GM12801 (cell line): ENCODE results near the gene GRB10.

Source experiments
- TF ChIP-seq, protein P1 (sequence below): IDR thresholded peaks from one replicate; pipeline ENCODE4 v1.5.1; 2011; ENCODE audit warnings: control low read depth; ENCODE audit not compliant: insufficient read length; ENCODE audit errors: extremely low read depth

Gene GRB10

DNA sequence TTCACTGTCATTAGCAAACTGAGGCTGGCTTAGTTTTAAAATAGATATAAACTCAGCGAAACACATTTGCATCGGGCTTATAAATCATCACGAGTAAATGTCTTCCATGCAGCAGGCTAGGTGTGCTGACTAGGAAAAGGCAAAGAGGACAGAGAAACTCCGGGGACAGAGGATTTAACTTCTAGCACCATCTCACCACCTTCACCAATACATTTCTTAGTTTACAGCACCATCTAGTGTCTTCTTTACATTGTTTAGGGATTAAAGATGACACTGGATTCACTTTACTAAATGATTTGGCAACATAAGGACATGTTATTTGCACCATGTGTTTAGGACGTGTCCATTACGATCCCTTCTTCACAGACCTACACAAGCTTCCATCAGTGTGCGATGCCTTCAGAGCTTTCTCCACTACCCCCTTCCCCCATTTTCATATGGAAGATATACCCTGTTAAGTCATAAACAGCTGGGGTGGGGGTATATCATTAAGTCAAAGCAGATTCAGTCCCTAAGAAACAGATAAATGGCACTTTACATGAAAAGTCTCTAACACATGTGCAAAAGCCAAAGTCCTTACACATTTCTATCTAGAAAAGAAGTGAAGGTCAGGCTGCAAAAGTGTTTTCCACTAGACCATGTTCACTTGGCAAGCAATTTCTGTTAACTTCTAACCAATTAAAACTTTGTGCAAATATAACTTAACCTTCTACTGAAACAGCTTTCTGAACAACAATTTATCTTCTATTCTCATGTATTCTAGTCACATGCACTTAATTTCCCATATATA, 103.3 kb downstream of the GRB10 start:
- TF ChIP-seq, protein P1, sequence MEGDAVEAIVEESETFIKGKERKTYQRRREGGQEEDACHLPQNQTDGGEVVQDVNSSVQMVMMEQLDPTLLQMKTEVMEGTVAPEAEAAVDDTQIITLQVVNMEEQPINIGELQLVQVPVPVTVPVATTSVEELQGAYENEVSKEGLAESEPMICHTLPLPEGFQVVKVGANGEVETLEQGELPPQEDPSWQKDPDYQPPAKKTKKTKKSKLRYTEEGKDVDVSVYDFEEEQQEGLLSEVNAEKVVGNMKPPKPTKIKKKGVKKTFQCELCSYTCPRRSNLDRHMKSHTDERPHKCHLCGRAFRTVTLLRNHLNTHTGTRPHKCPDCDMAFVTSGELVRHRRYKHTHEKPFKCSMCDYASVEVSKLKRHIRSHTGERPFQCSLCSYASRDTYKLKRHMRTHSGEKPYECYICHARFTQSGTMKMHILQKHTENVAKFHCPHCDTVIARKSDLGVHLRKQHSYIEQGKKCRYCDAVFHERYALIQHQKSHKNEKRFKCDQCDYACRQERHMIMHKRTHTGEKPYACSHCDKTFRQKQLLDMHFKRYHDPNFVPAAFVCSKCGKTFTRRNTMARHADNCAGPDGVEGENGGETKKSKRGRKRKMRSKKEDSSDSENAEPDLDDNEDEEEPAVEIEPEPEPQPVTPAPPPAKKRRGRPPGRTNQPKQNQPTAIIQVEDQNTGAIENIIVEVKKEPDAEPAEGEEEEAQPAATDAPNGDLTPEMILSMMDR = no peak

DNA sequence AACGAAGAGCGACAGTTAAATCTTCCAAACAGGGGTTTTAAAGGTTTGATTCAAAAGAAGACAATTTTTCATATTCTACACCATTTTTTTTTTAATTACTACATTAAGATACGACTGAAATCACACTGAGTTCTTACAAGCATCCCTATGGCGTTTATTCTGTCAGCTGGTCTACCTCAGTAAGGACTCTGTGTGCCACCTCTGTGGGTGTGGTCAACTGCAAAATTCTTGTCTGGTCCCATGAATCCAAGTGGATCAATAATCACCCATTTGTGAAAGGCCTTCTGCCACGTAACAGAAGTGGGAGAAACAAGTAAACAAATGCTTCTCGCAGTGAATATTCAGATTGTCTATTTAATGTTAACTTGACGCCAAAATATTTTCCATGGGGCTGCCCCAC, 104.1 kb downstream of the GRB10 start:
- TF ChIP-seq, protein P1 = no peak

DNA sequence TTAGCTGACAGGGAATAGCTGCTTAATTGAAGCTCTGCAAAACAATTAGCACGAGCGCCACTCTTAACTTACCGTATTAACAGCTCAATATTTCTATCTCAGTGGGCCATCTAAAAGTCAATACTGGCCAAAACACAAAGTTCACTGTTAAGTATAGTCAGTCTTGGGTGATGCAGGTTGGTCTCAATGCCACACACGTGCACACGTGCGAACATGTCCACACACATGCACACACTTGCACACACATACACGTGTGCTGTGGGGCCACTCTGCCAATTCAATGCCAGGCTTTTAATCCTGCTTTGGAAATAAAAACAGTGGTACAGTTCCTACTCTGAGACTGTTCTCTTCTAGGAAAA, 105.1 kb downstream of the GRB10 start:
- TF ChIP-seq, protein P1 = no peak

DNA sequence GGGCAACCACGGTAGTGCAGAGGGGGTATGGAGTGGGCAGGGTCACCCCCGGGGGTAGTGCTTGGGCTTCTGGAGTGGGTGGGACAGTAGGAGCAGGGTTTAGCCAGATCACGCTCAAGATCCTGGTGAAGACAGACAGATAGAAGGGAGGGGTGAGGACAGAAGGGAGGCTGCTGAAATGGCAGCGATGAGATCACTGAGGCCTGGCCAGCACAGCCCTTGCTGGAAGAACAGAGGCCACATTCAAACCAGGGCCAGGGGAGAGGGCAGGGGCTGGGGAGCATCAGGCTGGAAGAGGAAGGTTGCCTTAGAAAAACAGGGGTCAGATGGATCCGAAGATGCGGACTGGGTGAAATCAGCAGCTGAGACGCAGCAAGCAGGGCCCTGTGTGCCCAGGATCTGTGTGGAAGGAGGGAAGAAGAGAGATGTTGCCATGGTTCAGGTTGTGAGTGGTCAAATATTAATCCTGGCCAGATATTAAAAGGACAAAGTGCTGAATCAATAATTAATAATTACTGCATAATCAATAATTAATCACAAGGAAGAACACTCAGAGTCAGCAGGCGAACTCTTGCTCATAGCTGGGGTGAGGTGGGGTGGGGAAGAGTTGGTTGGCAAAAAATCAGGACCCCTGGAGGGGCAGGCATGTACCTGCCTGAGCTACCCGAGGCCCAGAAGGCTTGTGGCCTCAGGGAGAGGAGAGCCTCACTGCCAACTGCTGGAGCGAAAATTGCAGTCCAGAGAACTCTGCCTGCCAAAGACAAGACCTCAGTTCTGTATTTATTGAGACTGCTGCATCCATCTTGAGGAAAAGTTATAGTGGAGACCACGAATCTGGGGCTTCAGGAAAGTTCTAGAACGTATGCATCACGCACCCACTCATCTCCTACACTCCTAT, 105.7 kb downstream of the GRB10 start:
- TF ChIP-seq, protein P1 = no peak

DNA sequence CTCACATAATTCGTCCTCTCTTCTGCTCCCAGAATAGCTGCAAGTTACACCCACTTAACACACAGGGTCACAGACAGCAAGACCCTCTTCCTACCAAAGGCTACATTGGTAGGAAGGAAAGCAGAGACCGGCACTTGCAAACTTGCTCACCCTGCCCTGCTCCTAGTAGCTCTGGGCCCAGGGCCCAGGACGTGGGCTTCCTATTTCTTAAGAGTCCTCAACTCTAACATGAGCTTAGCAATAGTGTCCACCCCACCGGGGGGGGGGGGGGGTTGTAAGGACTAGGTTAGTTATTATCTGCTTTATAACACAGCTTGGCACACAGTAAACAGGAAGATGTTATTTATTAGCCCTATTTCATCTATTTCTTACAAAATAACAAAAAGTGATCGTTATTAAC, 106.6 kb downstream of the GRB10 start:
- TF ChIP-seq, protein P1 = no peak

DNA sequence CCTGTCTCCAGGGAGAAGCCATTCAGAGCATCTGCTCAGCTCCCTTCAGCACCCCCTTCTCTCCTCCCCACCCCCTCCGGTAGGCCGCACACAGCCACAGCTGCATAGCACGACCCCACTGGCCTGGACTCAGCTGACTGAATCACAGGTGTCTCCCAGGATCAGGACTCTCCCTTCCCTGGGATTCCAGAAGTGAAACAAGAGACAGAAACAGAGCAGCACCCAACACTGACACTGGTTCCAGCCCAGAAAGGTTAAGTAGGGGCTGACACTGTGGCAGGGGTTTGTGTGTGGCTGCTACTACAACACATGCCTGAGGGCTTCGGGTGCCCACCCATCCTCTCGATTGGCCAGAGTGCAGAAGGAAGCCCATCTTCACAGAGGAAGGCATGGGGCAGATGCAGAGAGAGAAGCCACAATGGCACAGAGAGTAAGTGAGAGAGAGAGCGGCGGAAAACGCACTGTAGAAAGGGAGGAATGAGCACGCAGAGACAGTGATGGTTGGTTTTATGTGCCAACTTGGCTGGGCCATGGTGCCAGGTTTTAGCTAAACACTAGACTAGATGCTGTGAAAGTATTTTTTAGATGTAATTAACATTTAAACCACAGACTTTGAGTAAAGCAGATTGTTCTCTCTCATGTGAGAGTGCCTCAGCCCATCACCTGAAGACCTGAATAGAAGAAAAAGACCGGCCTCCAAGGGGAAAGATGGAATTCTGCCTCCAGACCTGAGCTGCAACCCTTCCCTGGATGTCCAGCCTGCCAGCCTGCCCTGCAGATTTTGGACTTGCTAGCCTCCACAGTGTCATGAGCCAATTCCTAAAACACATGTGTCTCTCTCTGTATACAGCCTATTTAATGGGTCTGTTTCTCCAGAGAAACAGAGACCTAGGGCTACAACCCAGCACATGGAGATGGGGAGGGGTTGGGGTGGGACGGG, 107.5 kb downstream of the GRB10 start:
- TF ChIP-seq, protein P1 = no peak
